PC-3 (cell line): ENCODE measurements around the gene PGC.

Experiments used
- CTCF ChIP-seq: fragments of 300-600 bp; sonication (generic); conservative IDR thresholded peaks from 2 replicates; pipeline ENCODE4 v1.5.1; 2017; ENCODE audit warnings: antibody characterized with exemption, low read depth, mild to moderate bottlenecking, low read length
- EZH2 ChIP-seq: fragments of 300-600 bp; sonication (generic); IDR thresholded peaks from one replicate; pipeline ENCODE4 v1.6.1; 2017; ENCODE audit warnings: antibody characterized with exemption, mild to moderate bottlenecking, low read length; ENCODE audit not compliant: unreplicated experiment
- EZH2phosphoT487 ChIP-seq: fragments of 300-600 bp; sonication (generic); IDR thresholded peaks from 2 replicates; pipeline ENCODE4 v1.6.1; 2018; ENCODE audit warnings: mild to moderate bottlenecking, antibody characterized with exemption, low read length, borderline replicate concordance

DNA sequence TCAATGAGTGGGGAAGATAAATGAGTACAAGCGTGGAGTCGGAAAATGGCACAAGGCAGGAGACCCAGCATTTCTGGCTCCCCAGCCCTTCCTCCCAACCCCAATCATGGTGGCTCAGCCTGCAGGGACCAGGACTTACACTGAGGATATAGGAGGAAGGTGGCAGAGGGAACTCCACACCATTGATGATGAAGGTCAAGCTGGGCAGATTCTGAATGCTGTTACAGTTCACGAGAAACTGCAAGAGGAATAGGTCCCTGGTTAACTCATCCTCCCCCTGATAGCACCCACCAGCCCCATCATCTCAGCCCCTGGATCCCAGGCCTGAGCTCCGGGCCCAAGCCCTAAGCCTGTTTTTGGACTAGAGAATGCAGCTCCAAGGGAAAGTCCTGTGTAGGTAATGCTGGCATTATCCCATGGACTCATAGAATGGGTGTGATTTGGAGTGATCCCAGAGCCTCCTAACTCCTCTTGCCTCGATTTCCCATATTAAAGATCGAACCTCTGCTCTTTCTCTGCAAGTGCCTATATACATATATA, 9.5 kb downstream of the PGC start:
- TF ChIP-seq EZH2 = no peak
- TF ChIP-seq CTCF = no peak
- no peak for TF ChIP-seq EZH2phosphoT487
